Glutamatergic neuron (in vitro differentiated cells): ENCODE measurements around the gene TPRG1. TPM values are rescaled to one million over a fixed set of nuclear protein-coding genes. Genes with fewer than 3 reads are reported as not detected.

Source experiments
- DNase-seq: peaks from one replicate; pipeline ENCODE4 v3.0.0; 2022
- H3K27ac Mint-ChIP-seq: one replicate; pipeline ENCODE4 v1.8.0; 2020; ENCODE audit warnings: mild to moderate bottlenecking, mixed read lengths, inconsistent platforms; ENCODE audit not compliant: unreplicated experiment
- H3K27me3 Mint-ChIP-seq: one replicate; pipeline ENCODE4 v1.8.0; 2020; ENCODE audit warnings: mild to moderate bottlenecking, moderate library complexity, mixed read lengths, inconsistent platforms; ENCODE audit not compliant: unreplicated experiment
- H3K36me3 Mint-ChIP-seq: one replicate; pipeline ENCODE4 v1.8.0; 2020; ENCODE audit warnings: mild to moderate bottlenecking, mixed read lengths, inconsistent platforms; ENCODE audit not compliant: unreplicated experiment
- H3K4me1 Mint-ChIP-seq: one replicate; pipeline ENCODE4 v1.8.0; 2020; ENCODE audit warnings: mild to moderate bottlenecking, low read depth, mixed read lengths, inconsistent platforms; ENCODE audit not compliant: unreplicated experiment
- H3K4me3 Mint-ChIP-seq: one replicate; pipeline ENCODE4 v1.8.0; 2020; ENCODE audit warnings: mild to moderate bottlenecking, mixed read lengths, inconsistent platforms; ENCODE audit not compliant: unreplicated experiment
- H3K9me3 Mint-ChIP-seq: one replicate; pipeline ENCODE4 v1.8.0; 2020; ENCODE audit warnings: mild to moderate bottlenecking, moderate library complexity, mixed read lengths, inconsistent platforms; ENCODE audit not compliant: unreplicated experiment
- CTCF ChIP-seq: fragments of 200-600 bp; sonication (generic); IDR thresholded peaks from one replicate; pipeline ENCODE4 v1.5.0; 2021; ENCODE audit not compliant: partially characterized antibody, unreplicated experiment
- total RNA-seq: library from RNA; stranded (reverse); fragmentation: NEBNext Ultra II Directional; extraction: Animal tissue kit (Norgen Biotek cat#: 25700); gene quantifications from one replicate; pipeline ENCODE4 v1.2.1, GENCODE V29; 2021; ENCODE audit not compliant: unreplicated experiment

Gene TPRG1
- total RNA-seq, 1 donor from 2014 or later = 1.3 TPM

- no peak for TF ChIP-seq CTCF
- no peak for DNase-seq
- Mint-ChIP-seq H3K4me3 (no peak overlapping the region), H3K27ac (no peak overlapping the region), H3K36me3 (no peaks in the 10 kb centered on the region), H3K9me3 (no peaks in the 10 kb centered on the region), H3K4me1 (no peaks in the 10 kb centered on the region), H3K27me3 (peaks cover 1% of the 10 kb centered on the region)
These were observed 159.2 kb downstream of the TPRG1 start for GRCh38 chr3:189331002-189331418.

GRCh38 chr3:189334064-189334920 is 162.5 kb downstream of the TPRG1 start:
- Mint-ChIP-seq H3K36me3 (no peaks in the 10 kb centered on the region), H3K27me3 (peaks cover 1% of the 10 kb centered on the region), H3K9me3 (peaks cover 2% of the 10 kb centered on the region), H3K4me1 (no peaks in the 10 kb centered on the region), H3K27ac (no peak overlapping the region), H3K4me3 (no peak overlapping the region)
- TF ChIP-seq CTCF = no peak
- no peak for DNase-seq

GRCh38 chr3:189337673-189338091 is 165.9 kb downstream of the TPRG1 start:
- DNase-seq = no peak
- no peak overlapping the region for H3K27ac Mint-ChIP-seq
- H3K4me3 Mint-ChIP-seq = no peak overlapping the region
- TF ChIP-seq CTCF = no peak
- H3K27me3 Mint-ChIP-seq = peaks cover 1% of the 10 kb centered on the region
- H3K4me1 Mint-ChIP-seq = no peaks in the 10 kb centered on the region
- H3K36me3 Mint-ChIP-seq = no peaks in the 10 kb centered on the region
- H3K9me3 Mint-ChIP-seq = peaks cover 2% of the 10 kb centered on the region

- Mint-ChIP-seq H3K36me3 (no peaks in the 10 kb centered on the region), H3K4me3 (no peak overlapping the region), H3K27ac (no peak overlapping the region), H3K27me3 (peaks cover under 1% of the 10 kb centered on the region), H3K9me3 (peaks cover 2% of the 10 kb centered on the region), H3K4me1 (no peaks in the 10 kb centered on the region)
- no peak for TF ChIP-seq CTCF
- no peak for DNase-seq
These were observed 166.6 kb downstream of the TPRG1 start for GRCh38 chr3:189338366-189338765.

GRCh38 chr3:189339996-189340395 is 168.2 kb downstream of the TPRG1 start:
- no peak overlapping the region for H3K4me3 Mint-ChIP-seq
- H3K27me3 Mint-ChIP-seq = no peaks in the 10 kb centered on the region
- TF ChIP-seq CTCF = no peak
- no peak overlapping the region for H3K27ac Mint-ChIP-seq
- no peak for DNase-seq
- no peaks in the 10 kb centered on the region for H3K36me3 Mint-ChIP-seq
- peaks cover 2% of the 10 kb centered on the region for H3K9me3 Mint-ChIP-seq
- H3K4me1 Mint-ChIP-seq = no peaks in the 10 kb centered on the region
